NCI-H1417 (cell line): ENCODE data around the gene MYCL.
"Not testable (repeated sequence)": the region's sequence is repeated elsewhere in the genome, so short reads cannot be mapped to it uniquely, and the experiment has no call there.

Source experiments
- DNase-seq, 3 experiments: peaks; one replicate each; lab custom pipeline; 2025; lab: John Stamatoyannopoulos, UW

The MYCL gene

DNA sequence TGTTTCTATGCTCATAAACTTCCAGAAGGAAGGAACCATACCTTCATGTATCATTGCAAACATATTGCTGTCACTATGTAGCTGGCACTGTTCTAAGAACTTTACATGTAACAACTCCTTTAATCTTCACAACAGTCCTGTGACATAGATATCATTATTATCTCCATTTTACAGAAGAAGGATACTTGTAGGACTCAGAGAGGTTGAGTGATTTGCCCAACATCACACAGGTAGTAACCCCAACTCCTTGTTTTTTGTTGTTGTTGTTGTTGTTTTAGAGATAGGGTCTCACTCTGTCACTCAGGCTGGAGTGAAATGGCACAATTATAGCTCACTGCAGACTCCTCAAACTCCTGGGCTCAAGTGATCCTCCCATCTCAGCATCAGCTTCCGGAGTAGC is 10.8 kb downstream of the MYCL start:
- DNase-seq: no peak

GRCh38 chr1:39890273-39890672 is 11.4 kb downstream of the MYCL start:
- no peak for DNase-seq

DNA sequence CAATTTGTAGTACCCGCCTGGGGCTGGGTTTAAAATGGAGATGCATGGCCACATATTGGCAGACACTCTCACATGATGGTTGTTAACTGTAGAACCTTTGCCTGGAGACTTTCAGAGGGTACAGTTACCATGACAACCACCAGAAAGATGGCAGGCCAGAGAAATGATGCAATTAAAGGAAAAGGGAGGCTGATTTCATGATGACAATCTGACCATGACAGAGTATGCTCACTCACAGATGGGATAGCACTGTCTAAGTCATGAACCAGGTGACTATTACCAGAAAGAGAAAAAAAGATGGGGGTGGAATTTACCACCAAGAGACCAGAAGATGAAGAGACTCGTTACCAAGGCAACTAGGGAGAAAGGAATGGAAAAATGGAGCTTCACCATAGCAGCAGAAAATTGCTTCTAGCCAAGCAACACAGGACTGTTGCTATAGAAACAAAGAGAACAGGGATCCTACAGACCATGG is 14.9 kb downstream of the MYCL start:
- DNase-seq: peak in 2 of 3 experiments; percentile 53 to 78

GRCh38 chr1:39885516-39885915 is 16.2 kb downstream of the MYCL start:
- DNase-seq: no peak

GRCh38 chr1:39882152-39882551 is 19.6 kb downstream of the MYCL start:
- DNase-seq: no peak

GRCh38 chr1:39877980-39878956 is 23.4 kb downstream of the MYCL start:
- DNase-seq: no peak

- no peak for DNase-seq
Measured at GRCh38 chr1:39877231-39877778, 24.4 kb downstream of the MYCL start.

DNA sequence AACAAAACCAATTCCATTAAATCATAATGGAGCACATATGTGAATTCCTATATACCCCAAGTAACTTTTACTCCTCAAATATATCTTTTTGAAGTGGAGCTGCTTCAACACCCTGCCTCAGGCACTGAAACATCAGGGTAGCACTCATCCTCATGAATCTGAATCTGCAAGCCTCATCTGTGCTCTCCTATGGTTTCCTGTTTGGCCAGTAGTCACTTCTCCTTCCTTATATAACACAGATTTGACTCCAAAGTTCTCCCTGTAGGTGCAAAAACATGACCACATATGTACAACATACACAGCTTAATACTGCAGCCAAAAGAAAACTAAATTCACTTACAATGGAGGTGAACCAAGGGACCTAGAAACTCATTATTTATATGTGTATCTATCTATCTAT is 25.6 kb downstream of the MYCL start:
- no peak for DNase-seq

GRCh38 chr1:39872698-39873097 is 29.0 kb downstream of the MYCL start:
- DNase-seq: no peak

DNA sequence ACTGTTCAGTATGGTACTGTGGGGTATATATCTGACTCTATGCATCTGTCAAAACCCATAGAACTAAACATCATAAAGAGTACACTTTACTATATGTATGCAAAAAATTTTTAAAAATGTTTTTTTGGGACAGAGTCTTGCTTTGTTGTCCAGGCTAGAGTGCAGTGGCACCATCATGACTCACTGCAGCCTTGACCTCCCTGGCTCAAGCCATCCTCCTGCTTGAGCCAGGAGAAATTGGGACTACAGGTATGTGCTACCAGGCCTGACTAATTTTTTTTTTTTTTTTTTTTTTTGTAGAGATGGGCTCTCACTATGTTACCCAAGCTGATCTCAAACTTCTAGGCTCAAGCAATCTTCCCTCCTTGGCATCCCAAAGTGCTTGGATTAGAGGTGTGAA is 29.9 kb downstream of the MYCL start:
- DNase-seq: no peak

- DNase-seq: not testable (repeated sequence)
Measured at GRCh38 chr1:39871043-39871442, 30.7 kb downstream of the MYCL start.

DNA sequence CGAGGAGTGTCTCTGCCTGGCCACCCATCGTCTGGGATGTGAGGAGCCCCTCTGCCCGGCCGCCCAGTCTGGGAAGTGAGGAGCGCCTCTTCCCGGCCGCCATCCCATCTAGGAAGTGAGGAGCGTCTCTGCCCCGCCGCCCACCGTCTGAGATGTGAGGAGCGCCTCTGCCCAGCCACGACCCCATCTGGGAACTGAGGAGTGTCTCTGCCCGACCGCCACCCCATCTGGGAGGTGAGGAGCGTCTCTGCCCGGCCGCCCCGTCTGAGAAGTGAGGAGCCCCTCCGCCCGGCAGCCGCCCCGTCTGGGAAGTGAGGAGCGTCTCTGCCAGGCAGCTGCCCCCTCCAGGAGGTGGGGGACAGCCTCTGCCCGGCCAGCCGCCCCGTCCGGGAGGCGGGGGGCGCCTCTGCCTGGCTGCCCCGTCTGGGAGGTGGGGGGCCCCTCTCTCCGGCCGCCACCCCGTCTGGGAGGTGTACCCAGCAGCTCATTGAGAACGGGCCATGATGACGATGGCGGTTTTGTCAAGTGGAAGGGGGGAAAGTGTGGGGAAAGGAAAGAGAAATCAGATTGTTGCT is 32.1 kb downstream of the MYCL start:
- not testable (repeated sequence) for DNase-seq

DNA sequence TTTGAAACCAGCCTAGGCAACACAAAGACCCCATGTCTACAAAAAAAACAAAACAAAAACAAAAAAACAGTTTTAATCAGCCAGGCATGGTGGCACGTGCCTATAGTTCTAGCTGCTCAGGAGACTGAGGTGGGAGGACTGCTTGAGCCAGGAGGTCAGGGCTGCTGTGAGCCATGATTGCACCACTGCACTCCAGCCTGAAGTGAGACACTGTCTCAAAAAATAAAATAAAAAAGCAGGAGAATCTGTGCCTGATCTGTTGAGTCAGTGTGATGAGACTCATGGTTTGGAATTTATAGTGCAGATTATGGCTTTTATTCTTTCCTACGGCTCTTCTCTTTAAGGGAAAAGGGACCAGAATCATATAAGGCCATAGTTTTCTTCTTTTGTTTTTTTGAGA is 35.0 kb downstream of the MYCL start:
- no peak for DNase-seq

GRCh38 chr1:39865762-39866161 is 36.0 kb downstream of the MYCL start:
- DNase-seq: no peak

DNA sequence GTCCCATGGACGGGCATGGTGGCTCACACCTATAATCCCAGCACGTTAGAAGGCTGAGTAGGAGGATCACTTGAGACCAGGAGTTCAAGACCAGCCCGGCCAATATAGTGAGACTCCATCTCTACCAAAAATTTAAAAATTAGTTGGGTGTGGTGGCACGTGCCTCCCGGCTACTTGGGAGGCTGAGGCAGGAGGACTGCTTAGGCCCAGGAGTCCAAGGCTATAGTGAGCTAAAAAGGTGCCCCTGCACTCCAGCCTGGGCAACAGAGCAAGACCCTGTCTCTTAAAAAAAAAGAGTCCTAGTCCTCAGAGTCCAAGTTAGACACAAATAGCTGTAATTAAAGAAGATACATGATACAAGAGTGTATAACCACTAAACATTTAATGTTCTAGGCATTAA is 38.5 kb downstream of the MYCL start:
- DNase-seq: no peak

GRCh38 chr1:39861003-39861402 is 40.7 kb downstream of the MYCL start:
- no peak for DNase-seq

DNA sequence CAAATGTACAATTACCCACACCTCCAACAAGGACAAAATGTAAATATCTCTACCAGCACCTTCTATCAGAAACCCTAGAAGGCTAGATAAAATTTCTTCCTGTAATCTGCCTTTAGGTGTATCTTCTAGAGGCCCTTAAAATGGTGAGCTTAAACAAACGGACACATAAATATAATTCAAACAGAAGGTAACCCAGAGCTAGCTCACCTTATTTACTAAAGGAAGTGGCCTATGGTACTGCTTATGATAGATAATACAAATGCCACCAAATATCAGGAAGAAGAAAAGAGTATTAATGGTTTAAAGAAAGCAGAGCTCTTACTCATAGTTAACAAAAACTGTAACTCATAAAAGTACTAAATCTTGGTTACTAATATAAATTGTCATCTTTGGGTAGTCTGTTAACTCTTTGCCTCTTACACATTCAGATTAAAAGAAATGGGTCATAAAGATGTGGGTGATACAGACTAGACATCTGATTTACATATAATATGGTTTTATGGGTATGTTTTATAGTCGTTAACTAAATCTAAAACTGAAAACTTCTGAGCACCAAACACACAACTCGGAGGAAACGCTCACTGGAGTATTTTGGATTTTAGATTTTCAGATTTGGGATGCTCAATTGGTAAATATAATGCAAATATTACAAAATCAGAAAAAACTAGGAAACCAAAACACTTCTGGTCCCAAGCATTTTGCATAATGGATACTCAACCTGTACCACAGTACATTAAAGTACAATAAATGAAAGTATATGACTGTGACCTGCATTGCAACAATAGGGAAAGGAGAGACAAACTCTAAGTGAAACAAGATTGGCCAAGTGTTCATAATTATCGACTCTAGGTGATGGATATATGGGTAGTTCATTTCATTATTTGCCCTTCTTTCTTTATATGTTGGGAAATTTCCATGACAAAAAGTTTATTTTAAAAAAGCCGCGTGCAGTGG is 41.6 kb downstream of the MYCL start:
- DNase-seq: no peak

GRCh38 chr1:39858315-39858714 is 43.4 kb downstream of the MYCL start:
- no peak for DNase-seq

DNA sequence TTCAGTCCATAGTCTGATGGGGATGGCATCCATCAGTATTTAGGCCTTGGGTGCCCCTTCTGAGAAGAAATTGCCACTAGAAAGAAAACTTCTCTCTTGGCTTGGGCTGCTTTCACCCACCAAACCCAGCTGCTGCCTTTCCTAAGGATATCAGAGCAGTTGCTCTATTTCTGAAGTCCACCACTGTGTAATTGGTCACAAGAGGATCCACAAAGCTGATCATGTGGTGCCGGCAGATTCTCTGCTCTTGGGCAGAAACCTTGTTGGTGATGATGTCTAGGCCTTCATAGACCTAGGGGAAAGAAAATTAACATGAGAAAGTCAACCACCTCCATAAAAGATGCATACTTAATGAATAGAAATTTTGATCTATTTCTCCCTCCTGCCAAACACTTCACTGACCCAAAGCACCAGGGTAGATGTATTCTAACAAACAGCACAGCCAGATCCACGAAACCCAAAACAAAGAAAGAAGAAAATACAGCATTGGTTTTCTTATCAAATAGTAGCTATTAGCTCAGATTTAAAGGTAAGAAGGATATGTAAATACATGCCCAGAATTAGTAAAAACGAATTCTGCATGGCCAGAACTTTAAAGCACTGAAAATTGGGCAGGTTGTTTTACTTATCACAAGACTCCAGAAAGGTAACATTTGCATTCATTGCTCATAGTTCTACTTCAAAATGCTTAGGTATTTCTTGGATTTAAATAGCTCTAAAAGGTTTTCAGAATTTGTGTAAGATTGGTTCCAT is 44.4 kb downstream of the MYCL start:
- DNase-seq: no peak

GRCh38 chr1:39854738-39855137 is 47.0 kb downstream of the MYCL start:
- DNase-seq: no peak

DNA sequence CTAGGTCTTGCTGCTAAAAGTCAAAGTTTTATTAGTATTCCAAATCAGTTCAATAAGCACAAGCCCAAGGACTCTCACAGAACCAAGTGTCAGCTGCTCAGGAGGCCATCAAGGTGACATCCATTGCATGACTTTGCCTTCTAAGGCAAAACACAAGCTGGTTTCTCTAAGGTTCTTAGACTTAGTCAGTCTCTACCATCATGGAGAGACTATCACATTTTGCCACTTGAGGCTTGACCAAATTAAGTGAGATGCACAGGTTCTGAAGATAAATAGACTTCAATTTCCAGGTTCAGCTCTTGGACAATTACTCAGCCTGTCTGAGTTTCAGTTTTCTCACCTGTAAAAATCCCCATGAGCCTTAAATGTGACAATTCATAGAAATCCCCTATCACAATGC is 47.4 kb downstream of the MYCL start:
- DNase-seq: no peak
